ENCODE results near the gene KCTD10.

- no peak for TF ChIP-seq CTCF (IDR thresholded peaks at IDR 0.05)
- TF ChIP-seq POLR2A (IDR thresholded peaks at IDR 0.05), result no peak
Measured at GRCh38 chr12:109421355-109422087, 55.6 kb downstream of the KCTD10 start.

Data from uterus (tissue), 2 donors.